GM18867 (cell line): Measurements from ENCODE around the gene ST7.
A peak's percentile ranks its signal among the peaks of the same experiment; 100 is the strongest.
"Not testable (repeated sequence)": the region's sequence is repeated elsewhere in the genome, so short reads cannot be mapped to it uniquely, and the experiment has no call there.

Experiments
- ATAC-seq: cut with Tn5 transposase; IDR thresholded peaks from one replicate; pipeline ENCODE4 v1.9.1; 2021; ENCODE audit warnings: mild to moderate bottlenecking, moderate library complexity; ENCODE audit not compliant: unreplicated experiment

The ST7 gene

DNA sequence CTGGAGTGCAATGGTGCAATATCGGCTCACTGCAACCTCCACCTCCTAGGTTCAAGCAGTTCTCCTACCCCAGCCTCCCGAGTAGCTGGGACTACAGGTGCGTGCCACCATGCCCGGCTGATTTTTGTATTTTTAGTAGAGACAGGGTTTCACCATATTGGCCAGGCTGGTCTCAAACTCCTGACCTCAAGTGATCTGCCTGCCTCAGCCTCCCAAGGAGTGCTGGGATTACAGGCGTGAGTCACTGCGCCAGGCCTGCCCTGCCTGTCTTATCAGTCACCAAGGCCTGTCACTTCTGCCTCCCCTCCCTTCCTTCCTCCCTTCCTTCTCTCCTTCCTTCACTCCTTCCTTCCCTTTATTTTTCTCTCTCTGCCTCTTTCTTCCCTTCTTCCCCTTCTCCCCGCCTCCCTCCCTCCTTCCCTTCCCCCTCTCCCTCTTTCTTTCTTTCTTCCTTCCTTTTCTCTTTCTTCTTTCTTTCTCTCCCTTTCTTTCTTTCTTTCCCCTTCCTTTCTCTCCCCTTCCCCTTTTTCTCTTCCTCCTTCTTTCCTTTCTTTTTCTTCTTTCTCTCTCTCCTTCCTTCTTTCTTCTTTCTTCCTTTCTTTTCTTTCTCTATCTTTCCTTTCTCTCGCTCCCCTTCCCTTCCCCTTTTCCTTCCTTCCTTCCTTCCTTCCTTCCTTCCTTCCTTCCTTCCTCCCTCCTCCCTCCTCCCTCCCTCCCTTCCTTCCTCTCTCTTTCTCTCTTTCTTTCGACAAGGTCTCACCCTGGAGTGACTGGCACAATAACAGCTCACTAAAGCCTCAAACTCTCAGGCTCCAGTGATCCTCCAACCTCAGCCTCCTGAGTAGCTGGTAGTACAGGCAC lies 3.1 kb upstream of the ST7 start:
- ATAC-seq = no peak

DNA sequence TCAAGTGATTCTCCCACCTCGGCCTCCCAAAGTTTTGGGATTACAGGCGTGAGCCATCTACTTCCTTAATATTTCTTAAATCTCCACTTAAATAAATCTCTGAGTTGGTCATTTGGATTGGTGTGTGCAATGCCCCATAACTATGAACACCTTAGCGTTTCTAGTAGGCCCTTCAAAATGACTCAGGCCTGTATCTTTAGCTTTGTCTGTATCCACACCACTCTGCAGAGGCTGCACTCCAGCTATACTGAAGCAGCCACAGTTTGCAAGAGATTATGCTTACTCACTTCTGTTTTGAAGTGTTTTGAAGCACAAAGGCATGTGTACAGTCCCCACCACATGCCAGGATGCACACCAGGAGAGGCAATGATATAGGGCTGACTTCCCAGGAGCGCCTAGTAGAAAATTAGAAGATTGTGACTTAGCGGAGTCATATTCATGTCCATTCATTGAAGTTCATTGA lies 2.4 kb upstream of the ST7 start:
- ATAC-seq = no peak

DNA sequence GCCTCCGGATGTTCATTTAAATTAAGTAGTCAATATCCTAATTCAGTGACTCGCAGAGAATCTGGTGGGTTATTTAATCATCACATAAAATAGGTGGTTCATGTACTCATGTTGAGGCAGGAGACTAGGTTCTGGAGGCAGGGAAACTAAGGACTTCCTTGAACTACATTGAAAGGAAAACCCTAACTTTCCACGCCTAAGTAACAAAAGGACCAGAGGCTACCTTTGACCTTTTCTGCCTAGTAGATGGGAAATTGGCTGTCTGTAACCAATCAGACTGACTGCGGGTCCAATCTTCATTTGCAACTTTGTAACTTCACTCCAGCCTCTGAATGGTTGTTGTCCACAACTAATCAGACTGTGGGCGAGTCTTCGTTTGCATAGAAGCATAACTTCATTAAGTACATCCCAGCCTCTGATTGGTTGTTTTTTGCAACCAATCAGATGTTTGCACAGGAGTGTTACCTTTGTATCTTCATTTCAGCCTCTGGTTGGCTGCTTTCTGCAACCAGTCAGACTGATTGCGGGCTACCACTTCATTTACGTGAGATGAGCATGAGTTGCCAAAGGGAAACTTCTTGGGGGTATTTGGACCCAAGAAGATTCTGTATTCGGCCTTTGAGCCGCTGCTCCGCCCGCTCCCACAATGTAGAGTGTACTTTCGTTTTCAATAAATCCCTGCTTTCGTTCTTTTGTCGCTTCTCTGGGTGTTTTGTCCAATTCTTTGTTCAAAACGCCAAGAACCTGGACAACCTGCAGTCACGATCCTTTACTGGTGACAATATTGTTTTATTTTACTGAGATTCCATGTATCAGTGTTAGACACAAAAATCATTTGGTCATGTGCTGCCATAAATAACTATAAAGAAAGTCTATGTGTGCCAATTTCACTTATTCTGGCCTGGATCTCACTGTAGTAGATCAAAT lies 1.7 kb upstream of the ST7 start:
- ATAC-seq = no peak

DNA sequence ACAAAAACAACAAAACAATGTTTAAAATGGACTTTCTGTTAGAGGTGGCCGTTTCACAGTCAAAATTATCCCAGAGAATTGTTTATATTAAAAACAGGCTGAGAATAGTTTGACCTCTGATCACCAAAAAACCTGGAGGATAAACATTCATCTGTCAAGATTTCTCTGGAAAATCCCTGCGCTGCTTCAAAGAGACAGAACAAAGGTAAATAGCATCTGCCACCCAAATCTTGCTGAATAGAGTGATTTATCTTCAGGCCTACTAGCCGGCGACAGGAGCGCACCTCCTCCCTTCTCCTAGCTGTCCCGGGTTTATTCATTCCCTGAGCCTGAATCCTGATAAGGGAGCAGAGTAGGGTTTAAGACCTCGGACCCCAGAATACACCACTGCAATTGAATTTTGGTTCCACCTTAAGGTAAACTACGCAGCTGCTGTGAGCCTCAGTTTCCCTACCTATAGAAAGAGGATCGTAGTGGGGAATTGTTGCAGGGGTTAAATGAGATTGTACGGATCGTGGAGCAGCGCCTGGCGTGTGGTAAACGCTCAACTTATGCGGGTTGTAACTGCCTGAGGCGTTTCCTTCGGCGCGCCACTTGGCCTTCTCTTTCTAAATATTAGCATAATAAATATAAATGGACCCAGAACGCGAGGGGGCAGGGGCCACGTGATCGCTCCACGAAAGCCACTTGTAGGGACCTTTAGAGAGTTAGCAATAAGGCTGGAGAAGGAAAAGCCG lies 498 bp upstream of the ST7 start:
- peak; percentile 30 for ATAC-seq

DNA sequence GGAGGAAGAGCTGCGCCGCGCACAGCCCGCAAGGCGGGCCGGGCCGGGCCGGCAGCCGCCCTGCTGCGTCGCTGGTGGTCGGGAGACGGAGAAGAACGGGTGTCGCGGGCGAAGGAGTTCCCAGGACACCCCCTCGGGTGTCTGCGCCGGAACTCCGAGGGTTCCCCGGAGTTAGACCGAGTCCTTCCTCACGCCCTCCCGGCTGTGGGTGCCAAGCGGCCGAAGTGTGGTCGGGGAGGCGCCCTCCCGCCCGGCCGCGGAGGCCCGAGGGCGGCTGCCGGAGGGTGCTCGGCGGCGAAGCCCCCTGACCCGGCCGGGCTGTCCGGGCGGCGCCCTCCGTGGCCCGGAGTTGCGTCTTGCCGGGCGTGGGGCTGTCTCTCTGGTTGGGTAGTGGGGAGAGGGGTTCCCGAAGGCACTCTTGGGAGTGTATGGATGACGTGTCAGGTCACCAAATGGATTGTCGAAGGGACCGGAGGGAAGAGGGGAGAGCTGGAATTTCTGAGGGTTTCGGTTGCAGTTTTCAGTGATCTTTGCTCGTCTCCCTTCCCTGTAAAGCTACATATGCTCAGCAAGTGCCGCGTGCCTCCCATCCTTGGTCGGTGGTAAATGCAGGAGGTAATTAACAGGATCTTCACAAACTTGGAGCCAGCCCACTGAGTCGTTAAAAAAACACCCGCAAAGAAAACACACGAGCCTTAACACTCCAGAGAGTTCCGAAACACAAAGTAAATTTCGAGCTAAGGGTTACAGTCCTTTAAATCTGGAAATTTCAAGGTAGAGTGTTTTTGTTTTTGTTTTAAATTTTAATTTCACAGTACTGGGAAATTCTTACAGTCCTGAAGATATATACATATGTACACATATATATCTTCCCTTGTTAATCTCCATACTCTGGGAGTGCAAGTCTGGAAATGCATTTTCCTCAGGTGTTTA lies 871 bp downstream of the ST7 start:
- ATAC-seq = peak; percentile 23

DNA sequence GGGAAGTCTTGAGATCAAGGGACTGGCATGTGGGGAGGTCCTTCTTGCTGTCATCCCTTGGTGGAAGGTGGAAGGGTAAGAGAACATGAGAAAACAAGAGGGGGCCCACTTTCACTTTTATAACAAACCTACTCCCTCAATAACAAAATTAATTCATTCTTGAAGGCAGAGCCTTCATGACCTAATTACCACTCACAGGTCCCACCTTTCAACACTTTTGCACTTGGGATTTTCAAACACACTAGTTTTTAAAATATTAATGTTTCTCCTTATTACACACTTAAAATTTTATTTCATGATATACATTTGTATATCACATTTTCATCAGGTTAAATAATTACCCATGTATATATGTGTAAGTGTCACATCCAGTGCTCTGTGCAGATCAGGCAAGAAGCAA lies 2.0 kb downstream of the ST7 start:
- ATAC-seq = no peak

DNA sequence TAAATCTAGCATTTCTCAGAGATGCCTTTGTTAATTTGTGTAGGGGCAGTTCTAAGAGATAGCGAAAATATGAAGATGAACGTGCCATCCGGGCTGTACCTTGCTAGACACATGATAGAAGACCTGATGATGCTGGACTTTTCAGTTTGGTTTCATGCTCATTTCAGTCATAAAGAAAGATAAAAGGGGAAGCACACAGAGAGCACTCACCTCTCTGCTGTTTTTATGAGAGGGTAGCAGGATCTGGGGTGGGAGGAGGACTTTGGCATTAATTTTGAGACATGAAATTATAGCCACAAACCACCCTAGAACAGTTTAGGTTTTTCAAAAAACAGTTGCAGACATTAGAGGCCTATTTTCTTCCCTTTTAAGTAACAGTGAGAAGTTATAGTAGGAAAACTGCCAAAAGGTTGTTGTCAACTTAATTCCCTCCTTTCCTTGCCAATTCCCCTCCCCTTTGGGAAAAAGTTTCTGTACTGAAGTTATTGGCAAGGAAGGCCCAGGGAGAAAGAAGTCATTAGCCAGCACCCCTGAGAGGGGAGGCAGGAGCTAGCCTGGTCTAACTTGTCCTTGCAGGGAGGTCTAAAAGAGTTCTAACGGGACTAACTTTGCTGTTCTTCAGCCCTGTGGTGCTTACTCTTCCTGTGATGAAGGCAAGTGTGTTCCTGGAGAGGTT lies 2.6 kb downstream of the ST7 start:
- ATAC-seq = peak; percentile 77

DNA sequence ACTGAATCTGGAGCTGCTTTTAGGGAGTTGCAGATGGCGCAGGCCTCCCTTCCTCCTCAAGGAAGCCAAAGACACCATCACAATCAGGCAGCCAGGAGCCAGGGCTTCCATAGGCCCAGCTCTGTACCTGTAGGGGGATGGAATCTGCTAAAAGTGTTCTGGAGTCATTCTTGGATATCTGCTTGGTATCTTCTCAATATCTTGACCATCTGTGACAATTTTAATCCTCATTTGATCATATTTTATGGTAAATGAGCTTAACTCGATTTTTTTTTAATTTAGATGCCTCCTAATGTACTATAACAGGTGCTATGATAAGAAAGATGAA lies 3.1 kb downstream of the ST7 start:
- ATAC-seq = no peak

DNA sequence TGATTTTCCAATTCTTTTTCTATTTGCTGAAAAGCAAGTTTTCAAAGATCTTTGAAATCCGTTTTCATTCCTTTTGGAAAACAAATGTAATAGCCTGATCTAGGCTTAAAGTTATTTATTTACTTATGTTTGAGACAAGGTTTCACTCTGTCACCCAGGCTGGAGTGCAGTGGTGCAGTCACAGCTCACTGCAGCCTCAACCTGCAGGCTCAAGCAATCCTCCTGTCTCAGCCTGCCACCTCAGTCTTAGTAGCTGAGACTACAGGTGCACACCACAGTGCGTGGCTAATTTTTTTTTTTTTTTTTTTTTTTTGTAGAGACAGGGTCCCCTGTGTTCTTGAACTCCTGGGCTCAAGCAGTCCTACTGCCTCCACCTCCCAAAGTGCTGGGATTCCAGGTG lies 4.6 kb downstream of the ST7 start:
- peak; percentile 19 for ATAC-seq

DNA sequence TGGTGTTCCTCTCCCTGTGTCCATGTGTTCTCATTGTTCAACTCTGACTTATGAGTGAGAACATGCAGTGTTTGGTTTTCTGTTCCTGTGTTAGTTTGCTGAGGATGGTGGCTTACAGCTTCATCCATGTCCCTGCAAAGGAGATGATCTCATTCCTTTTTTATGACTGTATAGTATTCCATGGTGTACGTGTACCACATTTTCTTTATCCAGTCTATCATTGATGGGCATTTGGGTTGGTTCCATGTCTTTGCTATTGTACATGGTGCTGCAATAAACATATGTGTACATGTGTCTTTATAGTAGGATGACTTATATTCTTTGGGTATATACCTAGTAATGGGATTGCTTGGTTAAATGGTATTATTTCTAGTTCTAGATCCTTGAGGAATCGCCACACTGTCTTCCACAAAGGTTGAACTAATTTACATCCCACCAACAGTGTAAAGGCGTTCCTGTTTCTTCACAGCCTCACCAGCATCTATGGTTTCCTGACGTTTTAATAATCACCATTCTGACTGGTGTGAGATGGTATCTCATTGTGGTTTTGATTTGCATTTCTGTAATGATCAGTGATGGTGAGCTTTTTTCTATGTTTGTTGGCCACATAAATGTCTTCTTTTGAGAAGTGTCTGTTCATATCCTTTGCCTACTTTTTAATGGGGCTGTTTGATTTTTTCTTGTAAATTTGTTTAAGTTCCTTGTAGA lies 8.8 kb downstream of the ST7 start:
- not testable (repeated sequence) for ATAC-seq

DNA sequence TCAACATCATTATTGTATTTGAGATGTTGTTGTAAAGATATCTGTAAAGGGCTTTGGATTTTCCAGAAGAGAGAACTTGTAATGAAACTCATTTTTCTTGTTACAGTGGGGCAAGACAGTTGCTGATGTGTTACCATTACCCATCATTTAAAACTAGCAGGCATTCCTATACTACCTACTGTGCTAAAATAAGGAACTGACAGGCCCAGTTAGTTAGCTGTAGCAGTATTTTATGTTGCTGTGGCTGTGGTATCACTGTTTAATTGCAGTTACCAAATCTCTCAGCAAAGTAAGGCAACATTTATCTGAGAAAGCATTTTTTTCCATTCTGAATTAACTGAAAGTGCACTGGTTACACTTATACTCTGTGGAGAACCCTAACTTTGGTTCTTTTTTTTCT lies 9.9 kb downstream of the ST7 start:
- ATAC-seq = no peak

DNA sequence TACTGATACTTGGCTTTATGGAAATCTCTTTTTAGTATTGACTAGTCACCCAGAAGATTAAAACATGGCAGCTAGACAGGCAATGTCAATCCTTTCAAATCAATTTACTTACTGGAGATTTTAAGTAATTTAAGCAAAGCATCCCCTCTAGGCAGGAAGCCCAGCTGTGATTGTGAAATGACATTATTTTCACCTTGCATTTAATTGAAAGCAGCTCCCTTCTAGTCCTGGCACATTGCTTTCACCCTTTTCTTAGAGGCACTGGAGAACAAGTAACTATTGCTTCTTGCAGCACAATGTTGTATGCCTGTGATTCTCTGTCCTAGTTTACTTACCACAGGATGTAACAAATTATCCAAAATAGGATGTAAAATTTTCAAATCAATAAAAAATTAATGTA lies 13.3 kb downstream of the ST7 start:
- no peak for ATAC-seq

DNA sequence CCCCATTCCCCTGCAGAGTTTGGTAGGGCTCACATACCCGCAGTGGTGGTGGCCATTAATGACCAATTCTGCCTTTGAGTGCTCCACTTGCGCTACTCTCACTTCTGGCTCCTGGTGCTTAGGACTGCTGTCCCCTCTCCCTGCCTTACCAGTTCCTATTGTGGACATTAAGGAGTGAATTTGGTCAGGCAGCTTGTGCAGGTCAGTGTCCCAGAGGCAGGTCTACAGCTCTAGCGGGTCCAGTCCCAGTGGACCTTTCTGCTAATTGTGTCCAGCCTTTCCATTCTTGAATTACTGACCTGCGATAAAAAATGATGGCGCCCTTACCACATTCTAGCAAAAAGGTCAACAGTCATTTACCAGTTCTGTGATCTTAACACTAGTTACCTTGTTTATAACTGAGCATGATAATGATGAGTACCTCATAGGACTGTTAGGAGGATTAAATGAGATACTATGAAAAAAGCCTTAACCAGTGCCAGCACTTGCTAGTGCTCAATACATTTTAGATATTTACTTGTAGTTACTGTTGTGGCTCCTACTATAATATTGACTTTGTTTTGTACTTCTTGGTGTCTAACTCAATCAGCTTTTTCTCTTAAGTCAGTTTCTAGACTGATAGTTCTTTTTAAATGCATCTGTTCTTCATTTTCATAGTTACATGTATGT lies 14.1 kb downstream of the ST7 start:
- ATAC-seq = no peak

DNA sequence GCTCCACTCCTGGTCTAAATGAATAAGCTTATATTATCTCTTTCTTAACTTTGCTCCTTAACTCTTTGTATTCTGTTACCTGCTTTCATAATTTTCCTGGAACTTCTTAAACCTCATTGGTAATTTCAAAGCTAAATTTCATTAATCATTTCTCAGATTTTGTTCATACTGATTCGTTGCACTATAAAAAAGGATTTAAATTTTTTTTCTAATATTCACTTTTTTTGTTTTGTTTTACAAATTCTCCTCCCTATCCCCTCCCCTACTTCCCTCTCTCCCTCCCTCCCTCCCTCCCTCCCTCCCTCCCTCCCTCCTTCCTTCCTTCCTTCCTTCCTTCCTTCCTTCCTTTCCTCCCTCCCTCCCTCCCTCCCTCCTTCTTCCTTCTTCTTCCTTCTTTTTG lies 14.7 kb downstream of the ST7 start:
- no peak for ATAC-seq

DNA sequence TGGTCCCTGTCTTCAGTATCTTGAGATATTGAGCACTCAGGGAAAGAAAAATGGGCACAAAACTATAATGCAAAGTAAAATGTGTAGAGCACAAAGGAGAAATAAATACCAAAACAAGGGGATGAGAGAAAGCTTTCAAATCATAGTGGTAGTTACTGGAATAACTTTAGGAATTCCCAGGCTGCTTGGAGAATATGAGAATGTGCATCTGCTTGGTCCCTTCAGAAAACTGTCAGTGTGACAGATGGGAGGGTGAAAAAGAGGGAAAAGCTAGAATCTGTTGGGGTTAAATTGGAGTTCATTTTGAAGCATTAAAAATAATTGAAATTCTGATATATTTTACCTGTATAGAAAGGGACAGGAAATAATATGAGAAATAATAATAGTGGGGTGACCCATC lies 15.3 kb downstream of the ST7 start:
- no peak for ATAC-seq

DNA sequence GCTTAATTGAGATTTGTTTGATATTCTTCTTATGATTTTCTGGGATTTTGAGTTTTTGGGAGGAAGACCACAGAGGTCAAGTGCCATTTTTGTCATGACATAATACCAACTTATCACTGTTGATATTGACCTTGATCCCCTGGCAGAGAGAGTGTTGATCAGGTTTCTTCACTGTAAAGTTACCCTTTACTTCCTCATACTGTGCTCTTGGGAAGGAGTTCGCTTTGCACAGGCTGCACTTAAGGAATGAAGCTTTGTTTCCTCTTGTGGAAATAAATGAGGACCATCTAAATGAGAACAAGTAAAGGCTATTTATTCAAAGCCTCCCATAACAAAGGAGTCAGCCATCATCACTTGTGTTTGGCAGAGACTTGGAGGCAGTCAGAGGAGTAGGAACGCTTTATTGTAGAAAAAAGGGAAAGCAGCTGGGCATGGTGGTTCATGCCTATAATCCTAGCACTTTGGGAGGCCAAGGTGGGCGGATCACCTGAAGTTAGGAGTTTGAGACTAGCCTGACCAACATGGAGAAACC lies 16.1 kb downstream of the ST7 start:
- no peak for ATAC-seq

DNA sequence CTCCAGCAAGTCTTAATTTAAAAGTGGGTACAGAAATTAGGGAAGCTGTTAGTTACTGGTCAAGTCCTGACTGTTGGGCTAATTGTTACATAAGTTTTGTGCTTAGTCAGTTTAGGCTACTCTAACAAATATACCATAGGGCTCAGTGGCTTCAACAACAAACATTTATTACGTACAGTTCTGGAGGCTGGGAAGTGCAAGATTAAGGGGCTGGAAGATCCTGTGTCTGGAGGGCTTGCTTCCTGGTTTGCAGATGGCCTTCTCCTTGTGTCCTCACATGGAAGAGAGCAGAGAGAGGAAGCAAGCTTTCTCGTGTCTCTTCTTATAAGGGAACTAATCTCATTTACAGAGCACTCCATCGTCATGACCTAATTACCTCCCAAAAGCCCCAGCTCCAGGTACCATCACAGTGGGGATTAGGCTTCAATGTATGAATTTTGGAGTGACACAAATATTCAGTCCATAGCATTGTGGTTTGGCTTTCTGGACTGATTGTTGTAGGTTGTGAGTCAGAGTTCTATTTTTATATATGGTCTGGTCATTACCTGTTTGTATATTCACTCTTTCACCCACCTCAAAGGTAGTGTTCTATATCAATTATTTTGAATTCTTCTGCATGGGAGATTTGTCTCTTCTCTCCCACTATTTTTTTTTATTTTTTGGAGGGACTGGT lies 17.1 kb downstream of the ST7 start:
- peak; percentile 60 for ATAC-seq

DNA sequence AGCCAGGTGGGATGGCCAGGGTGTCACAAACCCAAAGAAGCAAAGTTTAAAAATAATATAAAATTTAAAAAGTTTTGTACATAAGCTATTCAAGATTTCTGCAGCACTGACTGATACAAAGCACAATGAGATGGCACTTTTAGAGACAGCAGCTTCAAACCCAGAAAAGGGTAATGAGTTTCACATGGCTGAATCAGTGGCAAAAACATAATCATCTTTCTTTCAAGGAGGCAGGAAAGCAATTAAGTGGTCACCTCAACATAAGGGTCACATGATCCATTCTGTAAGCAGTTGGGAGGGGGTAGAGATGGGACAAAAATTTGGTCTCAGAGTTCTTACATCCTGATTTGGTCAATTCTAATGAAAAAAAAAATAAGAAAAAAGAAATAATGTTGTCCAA lies 17.9 kb downstream of the ST7 start:
- not testable (repeated sequence) for ATAC-seq
